B cell (primary cell): Measurements from ENCODE around the gene TMEM18. TPM values are rescaled to one million over a fixed set of nuclear protein-coding genes. Genes with fewer than 3 reads are reported as not detected.

Source experiments
- ATAC-seq: fragments of 200-7000 bp; cut with Tn5 transposase; one replicate; pipeline ENCODE4 v1.10.0; 2021; ENCODE audit warnings: low read depth, mild to moderate bottlenecking, moderate number of reproducible peaks, moderate library complexity
- CTCF ChIA-PET: fragments of 350-600 bp; sonication (Branson Sonifier 250); formaldehyde crosslinking; loops from one replicate; lab custom pipeline; 2021; ENCODE audit warnings: antibody characterized with exemption, inconsistent platforms; lab: Charles Lee
- POLR2A ChIA-PET: fragments of 350-600 bp; sonication (Branson Sonifier 250); formaldehyde crosslinking; loops from one replicate; lab custom pipeline; 2021; ENCODE audit warnings: antibody characterized with exemption; lab: Charles Lee
- DNase-seq: peaks from one replicate; pipeline ENCODE4 v3.0.0; 2013
- H2AFZ ChIP-seq: 2 replicates; pipeline ENCODE4 v1.6.1; 2012; ENCODE audit warnings: mild to moderate bottlenecking, low read depth, low read length; ENCODE audit not compliant: insufficient read depth, poor library complexity, severe bottlenecking
- H3K27ac ChIP-seq, 2 donors: 1 replicate in 1 of 2; 2 replicates in 1 of 2; pipeline ENCODE4 v1.5.1; 2012 to 2013; ENCODE audit warnings: low read length in 2 of 2, mild to moderate bottlenecking in 2 of 2, moderate library complexity in 1 of 2
- H3K27me3 ChIP-seq, 4 experiments: fragments of 200-600 bp in 1 of 4; sonication (generic) in 1 of 4; replicated peaks in 1 of 4; 1 replicate in 2 of 4; 2 replicates in 2 of 4; pipeline versions ENCODE4 v1.6.1 to v1.7.0; 2013 to 2016; ENCODE audit warnings: low read length in 3 of 4, mild to moderate bottlenecking in 2 of 4, mixed read lengths in 1 of 4, moderate library complexity in 1 of 4; ENCODE audit not compliant: insufficient read depth in 4 of 4, control insufficient read depth in 3 of 4; ENCODE audit errors: control extremely low read depth in 1 of 4
- H3K36me3 ChIP-seq, 2 experiments: replicated peaks in 1 of 2; 1 replicate in 1 of 2; 2 replicates in 1 of 2; pipeline versions ENCODE4 v1.6.1 to v1.7.1; 2013; ENCODE audit warnings: low read length in 1 of 2; ENCODE audit not compliant: insufficient read depth in 2 of 2, control insufficient read depth in 1 of 2; ENCODE audit errors: control extremely low read depth in 1 of 2, extremely low read depth in 1 of 2
- H3K4me1 ChIP-seq, 2 donors: fragments of 200-600 bp in 1 of 2; sonication (generic) in 1 of 2; 1 replicate in 1 of 2; 2 replicates in 1 of 2; pipeline versions ENCODE4 v1.5.1 to v1.6.1; 2013 to 2017; ENCODE audit warnings: low read length in 2 of 2; ENCODE audit not compliant: control insufficient read depth in 2 of 2, insufficient read depth in 2 of 2
- H3K4me2 ChIP-seq: replicated peaks from 2 replicates; pipeline ENCODE3; 2012; ENCODE audit warnings: mild to moderate bottlenecking, low read depth, low read length; ENCODE audit not compliant: poor library complexity, severe bottlenecking
- H3K4me3 ChIP-seq, 5 experiments: fragments of 200-600 bp in 1 of 5; sonication (generic) in 1 of 5; 1 replicate in 3 of 5; 2 replicates in 2 of 5; pipeline versions ENCODE4 v1.5.1 to v1.7.0; 2011 to 2016; ENCODE audit warnings: low read length in 4 of 5, mild to moderate bottlenecking in 4 of 5, low read depth in 2 of 5, control low read depth in 1 of 5, moderate library complexity in 1 of 5; ENCODE audit not compliant: insufficient read depth in 1 of 5; ENCODE audit errors: control extremely low read depth in 1 of 5, extremely low read depth in 1 of 5
- H3K79me2 ChIP-seq: fragments of 200-600 bp; sonication (generic); one replicate; pipeline ENCODE4 v1.6.0; 2016; ENCODE audit warnings: low read length; ENCODE audit not compliant: control insufficient read depth, insufficient read depth
- H3K9ac ChIP-seq: fragments of 200-600 bp; sonication (generic); 2 replicates; pipeline ENCODE4 v1.6.1; 2017; ENCODE audit warnings: mild to moderate bottlenecking, low read length, moderate library complexity
- H3K9me3 ChIP-seq, 3 donors: one replicate each; pipeline versions ENCODE4 v1.6.1 to v1.7.1; 2013; ENCODE audit warnings: low read length in 2 of 3; ENCODE audit not compliant: control insufficient read depth in 2 of 3, insufficient read depth in 1 of 3; ENCODE audit errors: control extremely low read depth in 1 of 3
- H4K20me1 ChIP-seq: 2 replicates; pipeline ENCODE4 v1.6.0; 2012; ENCODE audit warnings: mild to moderate bottlenecking, low read length; ENCODE audit not compliant: insufficient read depth, control insufficient read depth, poor library complexity, severe bottlenecking
- H3K27ac Mint-ChIP-seq: one replicate; pipeline ENCODE4 v1.8.0; 2021; ENCODE audit warnings: mixed read lengths
- H3K27me3 Mint-ChIP-seq: one replicate; pipeline ENCODE4 v1.8.0; 2021; ENCODE audit warnings: mixed read lengths
- H3K4me1 Mint-ChIP-seq: one replicate; pipeline ENCODE4 v1.8.0; 2021; ENCODE audit warnings: mixed read lengths
- H3K4me3 Mint-ChIP-seq: one replicate; pipeline ENCODE4 v1.8.0; 2021; ENCODE audit warnings: mixed read lengths
- H3K9me3 Mint-ChIP-seq: one replicate; pipeline ENCODE4 v1.8.0; 2022; ENCODE audit warnings: mixed read lengths; ENCODE audit not compliant: insufficient read depth
- CTCF ChIP-seq: fragments of 200-600 bp; IDR thresholded peaks from one replicate; pipeline ENCODE4 v1.8.0; 2022; ENCODE audit warnings: antibody characterized with exemption, mild to moderate bottlenecking
- EZH2 ChIP-seq: IDR thresholded peaks from 2 replicates; pipeline ENCODE4 v1.6.1; 2012; ENCODE audit warnings: borderline replicate concordance, low read depth, mild to moderate bottlenecking, moderate library complexity, low read length; ENCODE audit not compliant: insufficient read depth, poor library complexity, severe bottlenecking
- WGBS: methylation state at CpG from one replicate; pipeline ENCODE4 v1.1.5; 2013; ENCODE audit warnings: missing lambda C conversion rate; ENCODE audit not compliant: insufficient coverage; 5-methylcytosine and 5-hydroxymethylcytosine counted together
- intact Hi-C: fragments of 100-400 bp; cut with micrococcal nuclease; formaldehyde crosslinking; loops from one replicate; pipeline ENCODE4 v1.10.0; 2022
- polyA plus RNA-seq: library from polyadenylated mRNA; depleted of rRNA; stranded (reverse); fragments of >200 nt; gene quantifications from 2 replicates; pipeline ENCODE4 v1.2.3, GENCODE V29; 2012
- total RNA-seq, 2 donors: library from RNA; stranded (reverse); fragments of 120-200 nt in 1 of 2; gene quantifications; 1 replicate in 1 of 2; 2 replicates in 1 of 2; pipeline versions ENCODE4 v1.2.3 to v1.2.4, GENCODE V29; 2013 to 2022

TMEM18 gene
- total and polyA plus RNA-seq, 2 donors (not counting 1 experiment from before 2014, with no cell fraction given): 14.4 to 38.5 TPM

- Histone ChIP-seq H3K36me3 (no peaks in the 10 kb centered on the region), H3K9ac (no peak overlapping the region), H3K4me2 (no peak overlapping the region), H3K9me3 (peaks cover 0 to 10% (median 0%) of the 10 kb centered on the region in 3 donors), H3K27me3 (no peaks in the 10 kb centered on the region), H3K27ac (no peak overlapping the region), H3K79me2 (no peaks in the 10 kb centered on the region), H3K4me3 (no peak overlapping the region), H4K20me1 (no peaks in the 10 kb centered on the region), H2AFZ (no peak overlapping the region), H3K4me1 (no peaks in the 10 kb centered on the region)
- H3K9me3 Mint-ChIP-seq: peaks cover 3% of the 10 kb centered on the region
- intact Hi-C loops: no loop called here
- H3K4me1 Mint-ChIP-seq: no peaks in the 10 kb centered on the region
- WGBS: 84% methylated on average over 8 of the region's 10 CpGs
- no peak for TF ChIP-seq EZH2
- no peak for TF ChIP-seq CTCF
- no peak overlapping the region for H3K4me3 Mint-ChIP-seq
- peaks cover 12% of the 10 kb centered on the region for H3K27me3 Mint-ChIP-seq
- ATAC-seq: no peak
- ChIA-PET CTCF (interaction anchor here (0.7 to 1.2 kb wide), 2 partner anchors 13 to 16 kb away, joined by 3 read pairs; no protein-coding TSS in a partner anchor), POLR2A (no interaction called here)
- no peak overlapping the region for H3K27ac Mint-ChIP-seq
- DNase-seq: no peak
These were observed 54.8 kb downstream of the TMEM18 start for GRCh38 chr2:622357-622756.

- peaks cover 3% of the 10 kb centered on the region for H3K9me3 Mint-ChIP-seq
- TF ChIP-seq CTCF (no peak), EZH2 (no peak)
- no peak overlapping the region for H3K27ac Mint-ChIP-seq
- no peaks in the 10 kb centered on the region for H3K4me1 Mint-ChIP-seq
- no peak overlapping the region for H3K4me3 Mint-ChIP-seq
- Histone ChIP-seq H3K79me2 (no peaks in the 10 kb centered on the region), H3K27me3 (no peaks in the 10 kb centered on the region), H3K9ac (no peak overlapping the region), H3K27ac (no peak overlapping the region), H3K9me3 (peaks cover 0 to 10% (median 0%) of the 10 kb centered on the region in 3 donors), H4K20me1 (no peaks in the 10 kb centered on the region), H3K4me1 (no peaks in the 10 kb centered on the region), H2AFZ (no peak overlapping the region), H3K36me3 (no peaks in the 10 kb centered on the region), H3K4me3 (no peak overlapping the region), H3K4me2 (no peak overlapping the region)
- intact Hi-C loops: no loop called here
- ATAC-seq: no peak
- no peak for DNase-seq
- CTCF ChIA-PET: interaction anchor here (1.2 kb wide), 1 partner anchor 17 kb away, joined by 3 read pairs; no protein-coding TSS in a partner anchor
- peaks cover 14% of the 10 kb centered on the region for H3K27me3 Mint-ChIP-seq
- 95% methylated on average over 42 of the region's 45 CpGs for WGBS
- POLR2A ChIA-PET: no interaction called here
These were observed 55.7 kb downstream of the TMEM18 start for GRCh38 chr2:621303-622099.
